ENCODE measurements around the gene LY6G5C. TPM values are rescaled to one million over a fixed set of nuclear protein-coding genes. Genes with fewer than 3 reads are reported as not detected.

The LY6G5C gene
- total and polyA plus RNA-seq, 2 donors (not counting 3 experiments of a cell fraction or from before 2014, with no cell fraction given): 8.2 to 11.4 TPM

- BruUV-seq (replicated peaks): no TSS peak
- H3K9ac ChIP-seq (replicated peaks; ENCODE audit: extremely low read depth, insufficient read depth, low read length): no peak overlapping the region
Observed at GRCh38 chr6:31658983-31659648, 21.8 kb downstream of the LY6G5C start.

More at GRCh38 chr6:31658983-31659648, 21.8 kb downstream of the LY6G5C start:
- Histone ChIP-seq H3K36me3 (ENCODE audit: control insufficient read depth in 2 of 2, extremely low read depth in 1 of 2, insufficient read depth in 2 of 2, low read length in 2 of 2) (peaks cover 3 to 4% of the 10 kb centered on the region in 2 experiments), H3K79me2 (ENCODE audit: control insufficient read depth, insufficient read depth, low read length) (peaks cover 25% of the 10 kb centered on the region), H3K27ac (ENCODE audit: insufficient read depth, low read depth, low read length) (no peak overlapping the region), H3K4me1 (ENCODE audit: control insufficient read depth, extremely low read depth, insufficient read depth, low read length) (peaks cover 36% of the 10 kb centered on the region), H3K4me2 (ENCODE audit: insufficient read depth, low read length) (peak overlapping the region; percentile 67), H3K9me3 (replicated peaks; ENCODE audit: control insufficient read depth, insufficient read depth, low read length) (no peaks in the 10 kb centered on the region), H4K20me1 (replicated peaks; ENCODE audit: control insufficient read depth, extremely low read depth, insufficient read depth, low read length) (no peaks in the 10 kb centered on the region), H3K4me3 (replicated peaks in 1 of 3; ENCODE audit: insufficient read depth in 1 of 3, low read depth in 1 of 3, low read length in 3 of 3) (peak overlapping the region in 2 of 3 experiments; percentile 70 to 76), H2AFZ (ENCODE audit: low read depth, low read length) (no peak overlapping the region), H3K27me3 (ENCODE audit: control insufficient read depth in 2 of 2, insufficient read depth in 2 of 2, low read length in 2 of 2) (no peaks in the 10 kb centered on the region), H3K9me1 (replicated peaks; ENCODE audit: control insufficient read depth, extremely low read depth, insufficient read depth, low read length) (no peaks in the 10 kb centered on the region)
- CTCF ChIA-PET: no interaction called here
- TF ChIP-seq GATA2 (IDR thresholded peaks at IDR 0.05; ENCODE audit: insufficient read depth, insufficient read length, low read depth, low read length) (no peak), FOS (IDR thresholded peaks at IDR 0.05; ENCODE audit: borderline replicate concordance, insufficient read depth, low read length) (no peak), MYC (IDR thresholded peaks at IDR 0.05; ENCODE audit: low read depth, low read length) (no peak), EZH2 (IDR thresholded peaks at IDR 0.05; ENCODE audit: borderline replicate concordance, low read depth, low read length, severe bottlenecking) (no peak), POLR2AphosphoS5 (IDR thresholded peaks at IDR 0.05; ENCODE audit: insufficient read depth, low read depth, low read length) (no peak), MAX (IDR thresholded peaks at IDR 0.05; ENCODE audit: insufficient read depth, insufficient read length) (no peak), POLR2A (IDR thresholded peaks at IDR 0.05; ENCODE audit: low read depth, low read length) (no peak), CTCF (IDR thresholded peaks at IDR 0.05; ENCODE audit: extremely low read depth in 1 of 2, insufficient read depth in 1 of 2, low read depth in 1 of 2, low read length in 2 of 2) (no peak), JUN (IDR thresholded peaks at IDR 0.05; ENCODE audit: borderline replicate concordance, insufficient read depth, insufficient read length, low read depth) (no peak)
- dilution Hi-C loops (cut with MboI; ENCODE audit: extremely low pct_ligation_motif_present, low sequenced_read_pairs): no loop called here
- POLR2A ChIA-PET: interaction anchor here (0.9 kb wide), 1 partner anchor 156 kb away, joined by 4 read pairs; the partner anchor contains the start of genes HSPA1A and HSPA1L
- DNase-seq (ENCODE audit: low read depth, low spot score): no peak
- intact Hi-C loops (cut with micrococcal nuclease): no loop called here
- FAIRE-seq: no peak

All from endothelial cell of umbilical vein (primary cell).